ENCODE results near the gene THSD4. TPM values are rescaled to one million over a fixed set of nuclear protein-coding genes. Genes with fewer than 3 reads are reported as not detected.

THSD4 gene
- total and polyA plus RNA-seq, 9 of the 15 experiments (the other 6 are each of a cell fraction or from before 2014, with no cell fraction given) = 0.04 TPM; not detected in 5

DNA sequence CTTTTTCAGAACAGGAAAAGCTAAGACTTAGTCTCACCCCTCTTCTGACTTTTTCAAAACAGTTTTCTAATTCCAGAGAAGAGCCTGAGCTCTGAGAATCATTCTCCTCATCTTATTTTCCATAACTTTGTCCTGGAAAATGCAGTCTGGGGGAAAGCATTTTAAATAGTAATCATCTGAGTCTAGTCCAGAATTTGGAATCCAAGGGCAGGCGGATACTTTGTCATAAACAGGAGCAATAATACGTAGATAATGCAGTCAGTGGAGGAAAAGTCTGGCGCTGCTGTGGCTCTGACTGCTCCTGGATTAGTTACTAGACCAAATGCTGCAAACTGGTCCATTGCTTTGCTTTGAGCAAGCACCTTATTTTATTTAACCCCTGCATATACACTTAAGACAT is 285.0 kb downstream of the THSD4 start:
- intact Hi-C loops (cut with micrococcal nuclease) = no loop called here
- POLR2A ChIA-PET = interaction anchor here (0.8 to 1.4 kb wide), 3 partner anchors 8 to 14 kb away, joined by 3 to 4 read pairs (median 3); no protein-coding TSS in a partner anchor
- TF ChIP-seq, protein P1, sequence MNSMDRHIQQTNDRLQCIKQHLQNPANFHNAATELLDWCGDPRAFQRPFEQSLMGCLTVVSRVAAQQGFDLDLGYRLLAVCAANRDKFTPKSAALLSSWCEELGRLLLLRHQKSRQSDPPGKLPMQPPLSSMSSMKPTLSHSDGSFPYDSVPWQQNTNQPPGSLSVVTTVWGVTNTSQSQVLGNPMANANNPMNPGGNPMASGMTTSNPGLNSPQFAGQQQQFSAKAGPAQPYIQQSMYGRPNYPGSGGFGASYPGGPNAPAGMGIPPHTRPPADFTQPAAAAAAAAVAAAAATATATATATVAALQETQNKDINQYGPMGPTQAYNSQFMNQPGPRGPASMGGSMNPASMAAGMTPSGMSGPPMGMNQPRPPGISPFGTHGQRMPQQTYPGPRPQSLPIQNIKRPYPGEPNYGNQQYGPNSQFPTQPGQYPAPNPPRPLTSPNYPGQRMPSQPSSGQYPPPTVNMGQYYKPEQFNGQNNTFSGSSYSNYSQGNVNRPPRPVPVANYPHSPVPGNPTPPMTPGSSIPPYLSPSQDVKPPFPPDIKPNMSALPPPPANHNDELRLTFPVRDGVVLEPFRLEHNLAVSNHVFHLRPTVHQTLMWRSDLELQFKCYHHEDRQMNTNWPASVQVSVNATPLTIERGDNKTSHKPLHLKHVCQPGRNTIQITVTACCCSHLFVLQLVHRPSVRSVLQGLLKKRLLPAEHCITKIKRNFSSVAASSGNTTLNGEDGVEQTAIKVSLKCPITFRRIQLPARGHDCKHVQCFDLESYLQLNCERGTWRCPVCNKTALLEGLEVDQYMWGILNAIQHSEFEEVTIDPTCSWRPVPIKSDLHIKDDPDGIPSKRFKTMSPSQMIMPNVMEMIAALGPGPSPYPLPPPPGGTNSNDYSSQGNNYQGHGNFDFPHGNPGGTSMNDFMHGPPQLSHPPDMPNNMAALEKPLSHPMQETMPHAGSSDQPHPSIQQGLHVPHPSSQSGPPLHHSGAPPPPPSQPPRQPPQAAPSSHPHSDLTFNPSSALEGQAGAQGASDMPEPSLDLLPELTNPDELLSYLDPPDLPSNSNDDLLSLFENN (IDR thresholded peaks at IDR 0.05; ENCODE audit: low read depth in 2 of 2, low read length in 2 of 2) = no peak
- TF ChIP-seq, protein P2, sequence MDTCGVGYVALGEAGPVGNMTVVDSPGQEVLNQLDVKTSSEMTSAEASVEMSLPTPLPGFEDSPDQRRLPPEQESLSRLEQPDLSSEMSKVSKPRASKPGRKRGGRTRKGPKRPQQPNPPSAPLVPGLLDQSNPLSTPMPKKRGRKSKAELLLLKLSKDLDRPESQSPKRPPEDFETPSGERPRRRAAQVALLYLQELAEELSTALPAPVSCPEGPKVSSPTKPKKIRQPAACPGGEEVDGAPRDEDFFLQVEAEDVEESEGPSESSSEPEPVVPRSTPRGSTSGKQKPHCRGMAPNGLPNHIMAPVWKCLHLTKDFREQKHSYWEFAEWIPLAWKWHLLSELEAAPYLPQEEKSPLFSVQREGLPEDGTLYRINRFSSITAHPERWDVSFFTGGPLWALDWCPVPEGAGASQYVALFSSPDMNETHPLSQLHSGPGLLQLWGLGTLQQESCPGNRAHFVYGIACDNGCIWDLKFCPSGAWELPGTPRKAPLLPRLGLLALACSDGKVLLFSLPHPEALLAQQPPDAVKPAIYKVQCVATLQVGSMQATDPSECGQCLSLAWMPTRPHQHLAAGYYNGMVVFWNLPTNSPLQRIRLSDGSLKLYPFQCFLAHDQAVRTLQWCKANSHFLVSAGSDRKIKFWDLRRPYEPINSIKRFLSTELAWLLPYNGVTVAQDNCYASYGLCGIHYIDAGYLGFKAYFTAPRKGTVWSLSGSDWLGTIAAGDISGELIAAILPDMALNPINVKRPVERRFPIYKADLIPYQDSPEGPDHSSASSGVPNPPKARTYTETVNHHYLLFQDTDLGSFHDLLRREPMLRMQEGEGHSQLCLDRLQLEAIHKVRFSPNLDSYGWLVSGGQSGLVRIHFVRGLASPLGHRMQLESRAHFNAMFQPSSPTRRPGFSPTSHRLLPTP (IDR thresholded peaks at IDR 0.05; ENCODE audit: borderline replicate concordance, extremely low read depth, insufficient read length) = no peak
- TF ChIP-seq SETDB1 (IDR thresholded peaks at IDR 0.05; ENCODE audit: low read length) = no peak
- TF ChIP-seq, protein P3, sequence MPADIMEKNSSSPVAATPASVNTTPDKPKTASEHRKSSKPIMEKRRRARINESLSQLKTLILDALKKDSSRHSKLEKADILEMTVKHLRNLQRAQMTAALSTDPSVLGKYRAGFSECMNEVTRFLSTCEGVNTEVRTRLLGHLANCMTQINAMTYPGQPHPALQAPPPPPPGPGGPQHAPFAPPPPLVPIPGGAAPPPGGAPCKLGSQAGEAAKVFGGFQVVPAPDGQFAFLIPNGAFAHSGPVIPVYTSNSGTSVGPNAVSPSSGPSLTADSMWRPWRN (IDR thresholded peaks at IDR 0.05; ENCODE audit: low read depth) = no peak
- TF ChIP-seq NR2F6 (CRISPR knock-in tag; IDR thresholded peaks at IDR 0.05) = no peak
- no peak for TF ChIP-seq CBX5 (IDR thresholded peaks at IDR 0.05; ENCODE audit: borderline replicate concordance, low read depth)
- no peak for TF ChIP-seq RBBP5 (IDR thresholded peaks at IDR 0.05; ENCODE audit: borderline replicate concordance, insufficient read depth, low read length, poor library complexity, severe bottlenecking)
- TF ChIP-seq ZKSCAN1 (IDR thresholded peaks at IDR 0.05; ENCODE audit: low read depth, low read length) = no peak
- TF ChIP-seq ZZZ3 (IDR thresholded peaks at IDR 0.05) = no peak
- TF ChIP-seq, protein P4, sequence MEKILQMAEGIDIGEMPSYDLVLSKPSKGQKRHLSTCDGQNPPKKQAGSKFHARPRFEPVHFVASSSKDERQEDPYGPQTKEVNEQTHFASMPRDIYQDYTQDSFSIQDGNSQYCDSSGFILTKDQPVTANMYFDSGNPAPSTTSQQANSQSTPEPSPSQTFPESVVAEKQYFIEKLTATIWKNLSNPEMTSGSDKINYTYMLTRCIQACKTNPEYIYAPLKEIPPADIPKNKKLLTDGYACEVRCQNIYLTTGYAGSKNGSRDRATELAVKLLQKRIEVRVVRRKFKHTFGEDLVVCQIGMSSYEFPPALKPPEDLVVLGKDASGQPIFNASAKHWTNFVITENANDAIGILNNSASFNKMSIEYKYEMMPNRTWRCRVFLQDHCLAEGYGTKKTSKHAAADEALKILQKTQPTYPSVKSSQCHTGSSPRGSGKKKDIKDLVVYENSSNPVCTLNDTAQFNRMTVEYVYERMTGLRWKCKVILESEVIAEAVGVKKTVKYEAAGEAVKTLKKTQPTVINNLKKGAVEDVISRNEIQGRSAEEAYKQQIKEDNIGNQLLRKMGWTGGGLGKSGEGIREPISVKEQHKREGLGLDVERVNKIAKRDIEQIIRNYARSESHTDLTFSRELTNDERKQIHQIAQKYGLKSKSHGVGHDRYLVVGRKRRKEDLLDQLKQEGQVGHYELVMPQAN (IDR thresholded peaks at IDR 0.05; ENCODE audit: borderline replicate concordance) = no peak
- TF ChIP-seq RBM15 (IDR thresholded peaks at IDR 0.05; ENCODE audit: insufficient read depth, low read length) = no peak
- TF ChIP-seq ZNF717 (CRISPR knock-in tag; IDR thresholded peaks at IDR 0.05) = no peak

More for the DNA sequence above, 285.0 kb downstream of the THSD4 start:
- Histone ChIP-seq H4K20me1 (replicated peaks; ENCODE audit: control insufficient read depth, insufficient read depth, low read length) (no peaks in the 10 kb centered on the region), H3K79me2 (ENCODE audit: control insufficient read depth, insufficient read depth, low read length) (no peaks in the 10 kb centered on the region), H3K27ac (ENCODE audit: extremely low read depth, low read depth, low read length) (no peak overlapping the region), H3K36me3 (ENCODE audit: control insufficient read depth, insufficient read depth, low read length) (no peaks in the 10 kb centered on the region), H2AFZ (ENCODE audit: low read depth, low read length) (no peak overlapping the region), H3K4me3 (no peak overlapping the region), H3K9me1 (ENCODE audit: control insufficient read depth, insufficient read depth, low read length) (no peaks in the 10 kb centered on the region), H3K27me3 (ENCODE audit: control insufficient read depth in 2 of 2, insufficient read depth in 2 of 2, low read length in 2 of 2) (peaks cover 0 to 6% of the 10 kb centered on the region in 2 experiments; a peak in 1 of 5 replicates), H3K9me3 (replicated peaks; ENCODE audit: control insufficient read depth, insufficient read depth, low read depth, low read length) (no peaks in the 10 kb centered on the region), H3K9ac (ENCODE audit: insufficient read depth in 1 of 2, low read depth in 2 of 2, low read length in 2 of 2) (no peak overlapping the region), H3K4me2 (ENCODE audit: insufficient read depth, low read length) (no peak overlapping the region), H3K4me1 (replicated peaks in 1 of 2; ENCODE audit: control insufficient read depth in 2 of 2, insufficient read depth in 2 of 2, low read length in 2 of 2) (no peaks in the 10 kb centered on the region)
- no peak for DNase-seq (ENCODE audit: extremely low read depth in 1 of 4, low spot score in 3 of 4)
- no peak for ATAC-seq
- no peak for FAIRE-seq
- CTCF ChIA-PET (ENCODE audit: low intra/inter-chr PET ratio) = no interaction called here
- BruUV-seq (replicated peaks) = no TSS peak
- WGBS (ENCODE audit: insufficient coverage, low coverage, missing lambda C conversion rate) = 0% methylated on average over 3 of the region's 3 CpGs
- in situ Hi-C loops (cut with MboI) = no loop called here
